ENCODE data around the gene ANK3.

ANK3 gene

GRCh38 chr10:60376221-60377041 lies 13.2 kb downstream of the ANK3 start:
- no peak for DNase-seq

GRCh38 chr10:60375293-60376004 lies 14.2 kb downstream of the ANK3 start:
- DNase-seq: no peak

- no peak for DNase-seq
Observed at GRCh38 chr10:60374836-60375235, 14.8 kb downstream of the ANK3 start.

GRCh38 chr10:60372436-60372835 lies 17.2 kb downstream of the ANK3 start:
- DNase-seq: no peak

- DNase-seq: no peak
Observed at GRCh38 chr10:60369547-60369930, 20.1 kb downstream of the ANK3 start.

- no peak for DNase-seq
Observed at GRCh38 chr10:60368875-60369546, 20.7 kb downstream of the ANK3 start.

- no peak for DNase-seq
Observed at GRCh38 chr10:60367901-60368300, 21.8 kb downstream of the ANK3 start.

- no peak for DNase-seq
Observed at GRCh38 chr10:60367431-60367830, 22.2 kb downstream of the ANK3 start.

GRCh38 chr10:60367024-60367423 lies 22.7 kb downstream of the ANK3 start:
- no peak for DNase-seq

- DNase-seq: no peak
Observed at GRCh38 chr10:60363187-60363586, 26.5 kb downstream of the ANK3 start.

GRCh38 chr10:60362461-60362860 lies 27.2 kb downstream of the ANK3 start:
- DNase-seq: no peak

- DNase-seq: no peak
Observed at GRCh38 chr10:60359066-60359465, 30.6 kb downstream of the ANK3 start.

- DNase-seq: no peak
Observed at GRCh38 chr10:60358282-60358681, 31.4 kb downstream of the ANK3 start.

GRCh38 chr10:60353519-60354258 lies 36.0 kb downstream of the ANK3 start:
- DNase-seq: no peak

GRCh38 chr10:60352105-60352504 lies 37.6 kb downstream of the ANK3 start:
- DNase-seq: no peak

GRCh38 chr10:60351191-60351853 lies 38.4 kb downstream of the ANK3 start:
- DNase-seq: no peak

- no peak for DNase-seq
Observed at GRCh38 chr10:60350400-60350799, 39.3 kb downstream of the ANK3 start.

GRCh38 chr10:60349426-60349825 lies 40.2 kb downstream of the ANK3 start:
- no peak for DNase-seq

GRCh38 chr10:60348982-60349381 lies 40.7 kb downstream of the ANK3 start:
- no peak for DNase-seq

- DNase-seq: no peak
Observed at GRCh38 chr10:60347270-60347669, 42.4 kb downstream of the ANK3 start.

- DNase-seq: no peak
Observed at GRCh38 chr10:60346661-60347060, 43.0 kb downstream of the ANK3 start.

- peak; percentile 77 for DNase-seq
Observed at GRCh38 chr10:60343254-60343653, 46.4 kb downstream of the ANK3 start.

GRCh38 chr10:60341969-60342368 lies 47.7 kb downstream of the ANK3 start:
- no peak for DNase-seq
